IPS-18c (cell line): ENCODE measurements around the gene HNRNPDL.
"Not testable (repeated sequence)": the region's sequence is repeated elsewhere in the genome, so short reads cannot be mapped to it uniquely, and the experiment has no call there.

Source experiments
- H3K4me3 ChIP-seq: 2 replicates; pipeline ENCODE4 v1.7.0; 2013; ENCODE audit warnings: low read depth, mild to moderate bottlenecking, low read length, moderate library complexity; ENCODE audit not compliant: insufficient read depth
- H3K9me3 ChIP-seq: one replicate; pipeline ENCODE4 v1.6.1; 2013; ENCODE audit warnings: mild to moderate bottlenecking, low read length, moderate library complexity; ENCODE audit not compliant: control insufficient read depth, insufficient read depth

HNRNPDL gene

DNA sequence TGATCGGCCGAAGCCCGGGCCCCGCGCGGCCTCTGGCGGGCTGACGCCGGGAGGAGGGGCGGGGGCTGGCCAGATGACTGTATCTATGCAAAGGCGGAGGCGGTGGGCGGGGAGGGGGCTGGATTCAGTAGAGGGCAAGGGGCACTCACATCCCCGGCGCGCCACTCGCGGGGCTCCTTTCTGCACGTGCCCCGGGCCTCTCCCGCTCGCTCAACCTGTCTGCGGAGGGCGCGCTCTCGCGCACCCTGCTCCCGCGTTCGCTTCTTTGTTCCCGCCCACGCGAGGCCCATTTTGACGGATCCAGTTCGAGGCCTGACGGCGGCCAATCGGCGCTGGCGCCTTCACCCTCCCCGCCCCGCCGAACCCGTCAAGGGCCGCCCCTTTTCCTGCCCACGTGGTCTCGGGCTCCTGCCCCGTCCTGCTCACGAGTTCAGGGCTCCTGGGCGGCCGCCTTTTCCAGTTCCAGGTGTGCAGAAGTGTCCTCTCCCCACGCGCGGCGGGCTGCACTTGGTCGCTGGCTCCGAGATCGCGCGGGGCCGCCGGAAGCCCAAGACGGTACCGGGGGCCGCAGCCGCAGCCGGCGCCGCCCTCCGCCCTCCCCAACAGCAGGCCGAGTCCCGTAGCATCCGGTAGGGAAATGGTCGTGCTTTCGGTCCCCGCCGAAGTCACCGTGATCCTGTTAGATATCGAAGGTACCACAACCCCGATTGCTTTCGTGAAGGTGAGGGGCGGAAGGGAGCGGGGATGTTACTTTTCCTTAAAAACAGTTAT is at the start of gene HNRNPDL, which contains the start of gene ENOPH1:
TSS of gene HNRNPDL (minus strand) at position 270 of the 771 bp plus-strand sequence. CDS start 772 bp downstream, outside the sequence.
TSS of gene ENOPH1 (plus strand) at position 398 of the 771 bp plus-strand sequence. CDS start at position 638, 240 bp downstream.
- Histone ChIP-seq H3K4me3 (peak within 1 kb of the TSS; percentile 94), H3K9me3 (no peaks in the 10 kb centered on the region)

DNA sequence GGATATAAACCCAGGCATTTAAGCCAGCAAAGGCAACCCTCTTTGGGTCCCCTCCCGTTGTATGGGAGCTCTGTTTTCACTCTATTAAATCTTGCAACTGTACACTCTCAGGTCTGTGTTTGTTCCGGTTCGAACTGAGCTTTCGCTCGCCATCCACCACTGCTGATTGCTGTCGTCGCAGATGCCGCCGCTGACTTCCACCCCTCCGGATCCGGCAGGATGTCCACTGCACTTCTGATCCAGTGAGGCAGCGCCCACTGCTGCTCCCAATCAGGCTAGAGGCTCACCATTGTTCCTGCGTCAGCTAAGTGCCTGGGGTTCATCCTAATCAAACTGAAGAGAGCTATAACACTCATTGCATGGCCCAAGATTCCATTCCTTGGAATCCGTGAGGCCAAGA is 49.3 kb upstream of the HNRNPDL start:
- H3K4me3 ChIP-seq: no peak overlapping the region

DNA sequence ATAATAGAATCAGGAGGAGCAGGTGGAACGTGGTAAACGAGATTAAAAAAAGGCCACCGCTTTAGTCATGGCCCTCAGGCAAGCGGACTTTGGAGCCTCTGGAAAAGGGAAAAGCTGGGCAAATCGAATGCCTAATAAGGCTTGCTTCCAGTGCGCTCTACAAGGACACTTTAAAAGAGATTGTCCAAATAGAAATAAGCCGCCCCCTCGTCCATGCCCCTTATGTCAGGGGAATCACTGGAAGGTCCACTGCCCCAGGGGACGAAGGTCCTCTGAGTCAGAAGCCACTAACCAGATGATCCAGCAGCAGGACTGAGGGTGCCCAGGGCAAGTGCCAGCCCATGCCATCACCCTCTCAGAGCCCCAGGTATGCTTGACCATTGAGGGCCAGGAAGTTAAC is 47.2 kb upstream of the HNRNPDL start:
- H3K9me3 ChIP-seq, H3K4me3 ChIP-seq: not testable (repeated sequence)

More for the DNA sequence above, 49.3 kb upstream of the HNRNPDL start:
- H3K9me3 ChIP-seq: peaks cover 2% of the 10 kb centered on the region

DNA sequence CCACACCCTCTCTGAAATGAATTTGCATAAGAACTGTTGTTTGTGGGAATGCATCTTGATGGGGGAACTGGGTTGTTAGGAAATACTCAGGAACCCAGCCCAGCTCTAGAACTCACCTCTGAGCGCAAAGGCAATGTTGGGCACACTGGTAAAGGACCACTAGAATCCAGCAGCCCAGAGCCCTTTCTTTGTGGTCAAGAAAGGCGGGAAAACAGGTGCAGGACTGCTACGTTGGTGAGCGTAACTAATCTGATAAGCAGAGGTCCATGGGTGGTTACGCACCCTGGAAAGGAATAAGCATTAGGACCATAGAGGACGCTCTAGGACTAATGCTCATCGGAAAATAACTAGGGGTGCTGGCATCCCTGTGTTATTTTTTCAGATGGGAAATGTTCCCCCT is 45.7 kb upstream of the HNRNPDL start:
- not testable (repeated sequence) for H3K4me3 ChIP-seq, H3K9me3 ChIP-seq

DNA sequence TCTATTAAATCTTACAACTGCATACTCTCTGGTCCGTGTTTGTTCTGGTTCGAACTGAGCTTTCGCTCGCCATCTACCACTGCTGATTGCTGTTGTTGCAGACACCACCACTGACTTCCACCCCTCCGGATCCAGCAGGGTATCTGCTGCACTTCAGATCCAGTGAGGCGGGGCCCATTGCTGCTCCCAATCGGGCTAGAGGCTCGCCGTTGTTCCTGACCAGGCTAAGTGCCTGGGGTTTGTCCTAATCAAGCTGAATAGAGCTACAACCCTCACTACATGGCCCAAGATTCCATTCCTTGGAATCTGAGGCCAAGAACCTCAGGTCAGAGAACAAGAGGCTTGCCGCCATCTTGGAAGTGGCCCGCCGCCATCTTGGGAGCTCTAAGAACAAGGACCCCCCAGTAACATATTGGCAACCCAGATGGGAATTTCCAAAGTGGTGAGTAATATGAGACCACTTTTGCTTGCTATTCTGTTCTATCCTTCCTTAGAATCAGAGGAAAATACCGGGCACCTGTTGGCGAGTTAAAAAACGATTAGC is 43.4 kb upstream of the HNRNPDL start:
- Histone ChIP-seq H3K4me3 (no peak overlapping the region), H3K9me3 (no peaks in the 10 kb centered on the region)

DNA sequence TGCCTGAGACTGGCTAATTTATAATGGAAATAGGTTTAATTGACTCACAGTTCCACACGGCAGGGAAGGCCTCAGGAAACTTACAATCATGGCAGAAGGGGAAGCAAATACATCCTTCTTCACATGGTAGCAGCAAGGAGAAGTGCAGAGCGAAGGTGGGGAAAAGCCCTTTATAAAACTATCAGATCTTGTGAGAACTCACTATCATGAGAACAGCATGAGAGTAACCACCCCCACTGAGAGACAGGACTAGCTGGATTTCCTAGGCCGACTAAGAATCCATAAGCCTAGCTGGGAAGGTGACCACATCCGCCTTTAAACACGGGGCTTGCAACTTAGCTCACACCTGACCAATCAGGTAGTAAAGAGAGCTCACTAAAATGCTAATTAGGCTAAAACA is 42.8 kb upstream of the HNRNPDL start:
- H3K4me3 ChIP-seq, H3K9me3 ChIP-seq: not testable (repeated sequence)

DNA sequence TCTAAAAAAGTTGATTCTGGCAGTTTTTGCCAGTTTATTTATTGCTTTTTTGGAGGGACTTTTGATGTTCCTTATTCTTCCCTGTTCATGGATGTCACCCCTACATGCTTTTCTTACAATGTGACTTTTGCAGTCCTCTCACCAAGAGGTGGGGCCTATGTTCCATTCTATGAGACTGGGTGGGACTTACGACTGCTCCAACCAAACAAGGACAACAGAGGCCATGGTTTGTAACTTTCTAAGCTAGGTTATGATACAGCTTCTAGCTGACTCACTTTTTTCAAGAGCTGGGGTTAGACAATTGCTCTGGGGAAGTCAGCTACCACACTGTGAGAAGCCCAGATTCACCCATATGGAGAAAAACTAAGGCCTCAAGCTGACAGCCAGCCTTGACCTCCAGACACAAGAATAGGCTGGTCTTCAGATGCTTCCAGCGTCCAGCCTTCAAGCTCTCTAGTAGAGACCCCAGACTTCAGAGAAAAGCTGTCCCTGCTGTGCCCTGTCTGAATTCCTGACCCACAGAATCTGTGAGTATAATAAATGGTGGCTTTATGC is 39.6 kb upstream of the HNRNPDL start:
- no peak overlapping the region for H3K4me3 ChIP-seq
- H3K9me3 ChIP-seq: no peaks in the 10 kb centered on the region

DNA sequence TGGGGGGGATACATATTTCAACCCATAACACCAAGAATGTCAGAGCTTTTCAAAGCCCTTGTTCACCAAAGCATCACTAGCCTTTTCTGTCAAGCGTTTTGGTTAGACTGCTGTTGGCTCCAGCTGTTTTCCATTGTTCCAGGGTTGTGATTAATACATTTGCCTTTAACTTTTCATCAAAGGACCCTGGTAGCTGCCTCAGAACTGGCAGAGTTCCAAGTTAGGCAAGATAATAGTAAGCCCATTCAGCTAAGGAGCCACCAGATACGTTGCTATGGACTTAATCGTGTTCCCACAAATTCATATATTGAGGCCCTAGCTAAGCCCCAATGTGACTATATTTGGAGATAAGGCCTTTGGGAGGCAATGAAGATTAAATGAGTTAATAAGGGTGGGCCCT is 37.2 kb upstream of the HNRNPDL start:
- Histone ChIP-seq H3K4me3 (no peak overlapping the region), H3K9me3 (no peaks in the 10 kb centered on the region)

DNA sequence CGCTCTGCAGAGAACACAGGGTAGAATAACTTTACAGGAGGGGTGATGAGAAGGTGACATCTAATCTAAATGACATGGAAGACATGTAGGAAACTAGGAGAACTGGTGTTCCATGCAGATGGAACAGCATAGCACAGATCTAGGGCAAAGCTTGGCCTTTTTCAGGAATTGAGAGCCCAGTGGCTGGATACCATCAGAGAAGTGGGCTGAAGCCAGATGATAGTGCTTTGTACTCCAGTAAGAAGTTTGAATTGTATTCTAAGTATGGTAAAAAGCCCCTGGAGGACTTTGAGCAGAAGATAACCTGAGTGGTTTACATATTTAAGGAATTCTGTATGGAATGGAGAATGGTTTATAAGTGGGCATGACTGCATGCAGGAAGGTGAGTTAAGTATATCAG is 33.0 kb upstream of the HNRNPDL start:
- no peaks in the 10 kb centered on the region for H3K9me3 ChIP-seq
- no peak overlapping the region for H3K4me3 ChIP-seq

DNA sequence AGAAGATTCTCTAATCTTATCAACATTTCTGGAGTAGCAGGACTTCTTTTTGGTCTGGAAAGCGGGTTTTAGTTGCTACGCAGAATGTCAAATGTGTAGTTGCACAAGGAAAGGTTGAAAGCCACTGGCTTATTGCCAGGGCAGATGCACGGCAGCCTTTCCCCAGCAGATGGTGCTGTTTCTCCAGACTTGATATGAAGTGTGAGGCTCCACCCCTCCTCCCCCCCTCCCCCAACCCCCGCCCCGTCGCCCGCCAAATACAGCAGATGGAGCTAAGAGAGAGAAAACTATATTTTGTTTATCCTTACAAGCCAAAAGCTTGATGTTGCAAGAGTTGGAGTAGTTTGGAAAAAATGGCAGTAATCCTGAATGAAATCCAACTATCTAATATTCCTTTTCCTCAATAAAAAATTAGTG is 32.2 kb upstream of the HNRNPDL start:
- Histone ChIP-seq H3K4me3 (no peak overlapping the region), H3K9me3 (no peaks in the 10 kb centered on the region)

DNA sequence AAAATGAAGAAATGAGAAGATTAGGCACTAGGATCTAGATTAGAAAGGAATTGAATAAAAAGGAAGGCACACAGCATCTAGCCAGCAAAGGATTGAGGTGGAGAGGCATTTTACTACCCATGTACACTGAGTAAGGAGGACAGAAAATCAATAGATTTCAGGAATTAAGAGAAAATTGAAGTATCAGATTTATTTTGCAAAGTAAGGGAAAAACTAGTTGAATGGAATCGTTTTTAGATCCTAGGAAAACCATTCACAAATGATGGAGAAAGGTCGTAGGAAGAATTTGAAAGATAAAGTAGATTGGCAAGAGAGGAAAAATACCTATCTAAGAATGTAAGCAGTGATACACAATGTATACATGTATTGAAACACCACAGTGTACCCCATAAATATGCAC is 31.4 kb upstream of the HNRNPDL start:
- H3K9me3 ChIP-seq: no peaks in the 10 kb centered on the region
- no peak overlapping the region for H3K4me3 ChIP-seq

DNA sequence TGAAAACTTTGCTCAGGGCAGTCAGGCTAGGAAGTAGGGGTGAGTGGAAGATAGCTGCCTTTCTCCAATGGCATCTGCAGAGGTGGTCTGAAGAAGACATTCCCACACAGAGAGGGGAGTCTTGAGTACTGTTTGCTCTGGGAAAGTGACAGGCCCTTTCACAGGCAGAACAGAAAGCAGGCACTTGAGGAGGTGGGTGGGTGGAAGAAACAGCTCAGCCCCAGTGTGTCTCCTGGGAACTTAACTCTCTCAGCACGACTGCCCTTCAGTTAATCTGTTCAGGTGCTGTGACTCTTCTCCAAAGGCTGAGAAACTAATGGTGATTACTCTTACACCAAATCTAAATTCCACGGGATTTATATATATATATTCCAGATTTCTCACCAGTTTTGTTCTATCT is 28.5 kb upstream of the HNRNPDL start:
- Histone ChIP-seq H3K9me3 (no peaks in the 10 kb centered on the region), H3K4me3 (no peak overlapping the region)

DNA sequence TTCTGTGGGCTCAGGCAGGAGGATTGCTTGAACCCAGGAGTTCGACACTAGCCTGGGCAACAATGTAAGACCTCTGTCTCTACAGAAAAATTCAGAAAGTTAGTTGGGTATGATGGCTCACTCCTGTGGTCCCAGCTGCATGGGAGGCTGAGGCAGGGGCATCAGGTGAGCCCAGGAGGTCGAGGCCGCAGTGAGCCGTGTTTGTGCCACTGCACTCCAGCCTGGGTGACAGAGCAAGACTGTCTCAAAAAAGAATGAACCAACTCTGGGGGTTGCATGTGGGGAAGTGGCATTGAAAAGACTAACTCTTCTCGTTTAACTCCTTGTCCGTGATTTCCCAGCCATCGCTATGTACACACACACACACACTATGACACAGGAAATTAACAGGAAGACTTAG is 27.0 kb upstream of the HNRNPDL start:
- Histone ChIP-seq H3K4me3 (no peak overlapping the region), H3K9me3 (no peaks in the 10 kb centered on the region)

DNA sequence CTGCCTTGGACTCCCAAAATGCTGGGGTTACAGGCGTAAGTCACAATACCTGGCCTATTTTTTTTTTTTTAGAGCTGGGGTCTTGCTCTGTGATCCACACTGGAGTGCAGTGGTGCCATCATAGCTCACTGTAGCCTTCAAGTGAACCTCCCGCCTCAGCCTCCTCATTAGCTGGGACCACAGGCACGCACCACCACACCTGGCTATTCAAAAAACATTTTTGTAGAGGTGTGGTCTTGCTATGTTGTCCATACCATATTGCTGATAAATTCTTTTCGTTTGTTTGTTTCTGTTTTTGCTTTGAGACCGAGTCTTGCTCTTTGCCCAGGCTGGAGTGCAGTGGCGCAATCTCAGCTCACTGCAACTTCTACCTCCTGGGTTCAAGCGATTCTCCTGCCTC is 21.8 kb upstream of the HNRNPDL start:
- Histone ChIP-seq H3K9me3 (no peaks in the 10 kb centered on the region), H3K4me3 (no peak overlapping the region)

DNA sequence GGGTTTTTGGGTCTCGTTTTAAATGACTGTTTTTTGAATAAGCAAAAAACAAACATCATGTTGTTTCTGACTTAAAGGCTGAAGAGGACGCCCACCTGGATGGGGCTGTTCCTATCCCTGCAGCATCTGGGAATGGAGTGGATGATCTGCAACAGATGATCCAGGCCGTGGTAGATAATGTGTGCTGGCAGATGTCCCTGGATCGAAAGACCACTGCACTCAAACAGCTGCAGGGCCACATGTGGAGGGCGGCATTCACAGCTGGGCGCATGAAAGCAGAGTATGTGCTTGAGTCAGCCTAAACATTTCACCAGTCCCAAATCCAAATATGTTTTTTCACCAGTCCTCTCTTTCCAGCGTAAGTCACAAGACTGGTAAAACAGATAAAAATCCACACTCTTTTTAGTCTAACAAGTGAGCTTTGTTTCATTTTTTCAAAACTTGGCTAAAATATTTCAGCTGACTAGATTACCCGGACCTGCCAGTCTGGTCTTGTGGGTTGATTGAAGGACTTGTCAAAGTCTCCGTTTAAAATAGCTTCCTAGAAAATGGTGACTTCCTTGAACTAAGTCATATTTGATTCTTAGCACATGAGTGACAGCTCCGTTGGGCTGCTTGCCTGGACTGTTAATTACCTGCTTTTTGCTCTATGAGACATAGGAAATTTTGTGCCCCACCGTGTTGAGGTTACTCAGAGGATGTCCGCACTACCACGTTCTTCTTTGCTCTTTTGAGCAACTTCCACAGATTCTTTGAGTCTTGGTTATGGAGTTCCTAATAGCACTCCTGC is 20.9 kb upstream of the HNRNPDL start:
- Histone ChIP-seq H3K9me3 (no peaks in the 10 kb centered on the region), H3K4me3 (no peak overlapping the region)

DNA sequence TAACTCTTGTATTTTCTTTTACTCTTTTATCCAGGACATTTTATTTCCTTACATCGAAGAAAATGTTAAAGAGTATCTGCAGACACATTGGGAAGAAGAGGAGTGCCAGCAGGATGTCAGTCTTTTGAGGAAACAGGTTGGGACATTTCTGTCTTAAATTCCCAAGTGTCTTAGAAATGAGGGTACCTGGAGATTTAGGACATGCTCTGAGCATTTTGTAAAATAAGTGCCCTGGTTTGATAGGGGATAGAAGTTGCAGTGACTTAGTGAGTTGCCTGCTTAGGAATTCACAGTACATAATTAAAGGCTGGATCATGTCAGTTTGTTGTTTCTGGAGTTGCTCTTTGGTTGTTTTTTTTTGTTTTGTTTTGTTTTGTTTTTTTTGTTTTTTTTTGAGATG is 17.6 kb upstream of the HNRNPDL start:
- Histone ChIP-seq H3K4me3 (no peak overlapping the region), H3K9me3 (no peaks in the 10 kb centered on the region)

DNA sequence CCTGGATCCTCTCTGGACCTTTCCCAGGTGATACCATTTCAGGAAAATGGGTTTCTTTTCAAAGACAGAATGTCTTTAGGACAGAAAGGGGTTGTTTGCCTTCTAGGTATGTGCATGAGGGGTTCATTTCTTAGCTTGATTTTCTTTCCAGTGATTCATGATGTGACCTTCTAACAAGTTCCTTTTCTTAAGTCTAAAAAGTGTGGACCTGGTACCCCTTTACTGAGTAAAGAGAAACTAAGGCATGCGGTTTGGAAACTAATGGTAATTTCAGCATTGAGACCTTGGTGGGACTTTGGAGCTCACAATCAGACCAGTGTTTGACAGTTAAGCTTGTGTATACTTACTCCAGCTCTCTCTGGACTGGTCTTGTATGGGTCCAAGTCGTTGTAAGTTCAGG is 8.8 kb upstream of the HNRNPDL start:
- H3K4me3 ChIP-seq: no peak overlapping the region
- H3K9me3 ChIP-seq: no peaks in the 10 kb centered on the region
